Fibroblast of the aortic adventitia (primary cell): ENCODE data around the gene TMEM61. TPM values are rescaled to one million over a fixed set of nuclear protein-coding genes. Genes with fewer than 3 reads are reported as not detected.
A peak's percentile ranks its signal among the peaks of the same experiment; 100 is the strongest.

ENCODE experiments used
- DNase-seq: peaks from one replicate; pipeline ENCODE4 v3.0.0-alpha.2; 2010; ENCODE audit warnings: low read depth
- H3K4me3 ChIP-seq: 2 replicates; pipeline ENCODE4 v1.5.1; 2011; ENCODE audit warnings: low read depth, mild to moderate bottlenecking, control low read depth, low read length, moderate library complexity
- total RNA-seq: library from RNA; depleted of rRNA; stranded (reverse); fragments of >200 nt; gene quantifications from 2 replicates; pipeline ENCODE4 v1.2.3, GENCODE V29; 2012; ENCODE audit warnings: low replicate concordance
- TF ChIP-seq, protein P1 (sequence below): IDR thresholded peaks from 2 replicates; pipeline ENCODE4 v1.5.1; 2011; ENCODE audit warnings: mild to moderate bottlenecking, low read length, control low read depth, inconsistent platforms; ENCODE audit not compliant: insufficient read depth

The TMEM61 gene
- total RNA-seq, 1 donor = 0.18 TPM

- H3K4me3 ChIP-seq = no peak overlapping the region
- TF ChIP-seq, protein P1, sequence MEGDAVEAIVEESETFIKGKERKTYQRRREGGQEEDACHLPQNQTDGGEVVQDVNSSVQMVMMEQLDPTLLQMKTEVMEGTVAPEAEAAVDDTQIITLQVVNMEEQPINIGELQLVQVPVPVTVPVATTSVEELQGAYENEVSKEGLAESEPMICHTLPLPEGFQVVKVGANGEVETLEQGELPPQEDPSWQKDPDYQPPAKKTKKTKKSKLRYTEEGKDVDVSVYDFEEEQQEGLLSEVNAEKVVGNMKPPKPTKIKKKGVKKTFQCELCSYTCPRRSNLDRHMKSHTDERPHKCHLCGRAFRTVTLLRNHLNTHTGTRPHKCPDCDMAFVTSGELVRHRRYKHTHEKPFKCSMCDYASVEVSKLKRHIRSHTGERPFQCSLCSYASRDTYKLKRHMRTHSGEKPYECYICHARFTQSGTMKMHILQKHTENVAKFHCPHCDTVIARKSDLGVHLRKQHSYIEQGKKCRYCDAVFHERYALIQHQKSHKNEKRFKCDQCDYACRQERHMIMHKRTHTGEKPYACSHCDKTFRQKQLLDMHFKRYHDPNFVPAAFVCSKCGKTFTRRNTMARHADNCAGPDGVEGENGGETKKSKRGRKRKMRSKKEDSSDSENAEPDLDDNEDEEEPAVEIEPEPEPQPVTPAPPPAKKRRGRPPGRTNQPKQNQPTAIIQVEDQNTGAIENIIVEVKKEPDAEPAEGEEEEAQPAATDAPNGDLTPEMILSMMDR = no peak
- no peak for DNase-seq
These were observed 55.5 kb downstream of the TMEM61 start for GRCh38 chr1:55035904-55036303.

- TF ChIP-seq, protein P1 = no peak
- DNase-seq = no peak
- H3K4me3 ChIP-seq = no peak overlapping the region
These were observed 57.5 kb downstream of the TMEM61 start for GRCh38 chr1:55037733-55038551.

DNA sequence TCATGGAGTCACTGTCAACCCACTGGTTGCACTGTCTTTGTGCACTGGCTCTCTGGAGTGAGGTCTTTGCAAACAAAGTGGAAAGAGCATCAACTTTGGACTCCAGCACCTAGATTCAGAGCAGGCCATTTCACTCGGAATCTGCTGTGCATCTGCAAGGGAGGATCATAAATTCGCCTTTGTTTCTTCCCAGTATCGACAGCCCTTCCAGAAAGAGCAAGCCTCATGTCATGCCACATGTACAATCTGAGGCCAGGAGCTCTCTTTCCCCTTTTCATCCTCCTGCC, 58.1 kb downstream of the TMEM61 start:
- DNase-seq = no peak
- TF ChIP-seq, protein P1 = no peak
- no peak overlapping the region for H3K4me3 ChIP-seq

GRCh38 chr1:55038974-55039341, 58.5 kb downstream of the TMEM61 start:
- H3K4me3 ChIP-seq = no peak overlapping the region
- TF ChIP-seq, protein P1 = no peak
- DNase-seq = no peak

DNA sequence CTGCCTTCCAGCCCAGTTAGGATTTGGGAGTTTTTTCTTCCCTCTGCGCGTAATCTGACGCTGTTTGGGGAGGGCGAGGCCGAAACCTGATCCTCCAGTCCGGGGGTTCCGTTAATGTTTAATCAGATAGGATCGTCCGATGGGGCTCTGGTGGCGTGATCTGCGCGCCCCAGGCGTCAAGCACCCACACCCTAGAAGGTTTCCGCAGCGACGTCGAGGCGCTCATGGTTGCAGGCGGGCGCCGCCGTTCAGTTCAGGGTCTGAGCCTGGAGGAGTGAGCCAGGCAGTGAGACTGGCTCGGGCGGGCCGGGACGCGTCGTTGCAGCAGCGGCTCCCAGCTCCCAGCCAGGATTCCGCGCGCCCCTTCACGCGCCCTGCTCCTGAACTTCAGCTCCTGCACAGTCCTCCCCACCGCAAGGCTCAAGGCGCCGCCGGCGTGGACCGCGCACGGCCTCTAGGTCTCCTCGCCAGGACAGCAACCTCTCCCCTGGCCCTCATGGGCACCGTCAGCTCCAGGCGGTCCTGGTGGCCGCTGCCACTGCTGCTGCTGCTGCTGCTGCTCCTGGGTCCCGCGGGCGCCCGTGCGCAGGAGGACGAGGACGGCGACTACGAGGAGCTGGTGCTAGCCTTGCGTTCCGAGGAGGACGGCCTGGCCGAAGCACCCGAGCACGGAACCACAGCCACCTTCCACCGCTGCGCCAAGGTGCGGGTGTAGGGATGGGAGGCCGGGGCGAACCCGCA, 59.1 kb downstream of the TMEM61 start, which contains the start of gene PCSK9:
Gene PCSK9, plus strand, starts transcription at position 207 of the 741 bp plus-strand sequence. Its CDS starts 290 bp downstream, at position 497.
- H3K4me3 ChIP-seq = peak within 1 kb of the TSS; percentile 52
- peak; percentile 22 for DNase-seq

DNA sequence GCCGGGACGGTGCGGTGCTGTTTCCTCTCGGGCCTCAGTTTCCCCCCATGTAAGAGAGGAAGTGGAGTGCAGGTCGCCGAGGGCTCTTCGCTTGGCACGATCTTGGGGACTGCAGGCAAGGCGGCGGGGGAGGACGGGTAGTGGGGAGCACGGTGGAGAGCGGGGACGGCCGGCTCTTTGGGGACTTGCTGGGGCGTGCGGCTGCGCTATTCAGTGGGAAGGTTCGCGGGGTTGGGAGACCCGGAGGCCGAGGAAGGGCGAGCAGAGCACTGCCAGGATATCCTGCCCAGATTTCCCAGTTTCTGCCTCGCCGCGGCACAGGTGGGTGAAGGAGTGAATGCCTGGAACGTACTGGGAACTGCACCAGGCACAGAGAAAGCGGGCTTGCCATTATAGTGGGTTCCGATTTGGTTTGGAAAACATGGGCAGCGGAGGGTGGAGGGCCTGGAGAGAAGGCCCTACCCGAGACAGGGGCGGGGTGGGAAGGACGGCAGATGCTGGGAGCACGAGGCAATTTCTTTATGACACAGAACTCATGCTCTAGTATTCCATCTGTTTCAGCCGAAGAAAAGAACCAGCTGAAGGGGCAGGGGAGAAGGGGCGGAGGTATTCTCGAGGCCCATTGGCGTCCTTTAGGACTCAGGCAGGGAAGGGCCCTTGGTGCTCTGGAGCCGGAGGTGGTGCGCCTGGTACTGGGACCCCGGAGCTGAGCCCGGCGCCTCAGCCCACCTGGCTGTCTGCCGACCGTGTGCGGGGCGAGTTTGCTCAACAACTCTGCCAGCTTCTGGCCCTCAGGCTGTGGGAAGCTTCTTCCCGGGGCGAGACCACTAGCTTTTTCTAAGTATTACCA, 59.9 kb downstream of the TMEM61 start:
- DNase-seq = no peak
- TF ChIP-seq, protein P1 = no peak
- peak overlapping the region; percentile 52 for H3K4me3 ChIP-seq

More for the DNA sequence above, 59.1 kb downstream of the TMEM61 start, which contains the start of gene PCSK9:
- TF ChIP-seq, protein P1 = no peak
